HG03521 (cell line): ENCODE measurements around the gene FAM83E.

Experiments used
- ATAC-seq: cut with Tn5 transposase; IDR thresholded peaks from one replicate; pipeline ENCODE4 v1.9.1; 2021; ENCODE audit warnings: mild to moderate bottlenecking, moderate library complexity; ENCODE audit not compliant: unreplicated experiment

FAM83E gene

GRCh38 chr19:48613024-48613851 is 1.6 kb downstream of the FAM83E start:
- ATAC-seq: no peak

- no peak for ATAC-seq
These were observed 3.0 kb downstream of the FAM83E start for GRCh38 chr19:48611872-48612271.

GRCh38 chr19:48609571-48610108 is 5.2 kb downstream of the FAM83E start:
- ATAC-seq: no peak

- ATAC-seq: no peak
These were observed 6.0 kb downstream of the FAM83E start for GRCh38 chr19:48608798-48609263.

- ATAC-seq: no peak
These were observed 7.5 kb downstream of the FAM83E start for GRCh38 chr19:48607359-48607755.

GRCh38 chr19:48606463-48607358 is 8.2 kb downstream of the FAM83E start, which contains the start of gene SPACA4:
SPACA4 (plus strand) TSS chr19:48606742; CDS start chr19:48606979, 237 bp downstream.
- ATAC-seq: no peak

GRCh38 chr19:48603850-48604249 is 11.0 kb downstream of the FAM83E start:
- ATAC-seq: no peak

- no peak for ATAC-seq
These were observed 11.4 kb downstream of the FAM83E start for GRCh38 chr19:48603449-48603848.

- no peak for ATAC-seq
These were observed 11.9 kb downstream of the FAM83E start for GRCh38 chr19:48603001-48603400.

- ATAC-seq: no peak
These were observed 14.0 kb downstream of the FAM83E start for GRCh38 chr19:48600679-48601417.

GRCh38 chr19:48598996-48599700 is 15.7 kb downstream of the FAM83E start:
- ATAC-seq: no peak

- no peak for ATAC-seq
These were observed 18.0 kb downstream of the FAM83E start for GRCh38 chr19:48596679-48597465.

- ATAC-seq: no peak
These were observed 18.6 kb downstream of the FAM83E start for GRCh38 chr19:48596237-48596636.

GRCh38 chr19:48595833-48596232 is 19.0 kb downstream of the FAM83E start:
- ATAC-seq: no peak

- no peak for ATAC-seq
These were observed 19.7 kb downstream of the FAM83E start for GRCh38 chr19:48595171-48595570.

GRCh38 chr19:48591021-48591420 is 23.9 kb downstream of the FAM83E start:
- no peak for ATAC-seq

- no peak for ATAC-seq
These were observed 26.0 kb downstream of the FAM83E start for GRCh38 chr19:48588670-48589401.

GRCh38 chr19:48587387-48587786 is 27.5 kb downstream of the FAM83E start:
- no peak for ATAC-seq

- ATAC-seq: no peak
These were observed 32.7 kb downstream of the FAM83E start for GRCh38 chr19:48582168-48582567.
